ENCODE measurements around the gene TBC1D22B. TPM values are rescaled to one million over a fixed set of nuclear protein-coding genes. Genes with fewer than 3 reads are reported as not detected.

TBC1D22B gene
- total and polyA plus RNA-seq, 2 of the 13 experiments (the other 11 are each of a cell fraction or from before 2014, with no cell fraction given): 9.7 to 12.9 TPM

DNA sequence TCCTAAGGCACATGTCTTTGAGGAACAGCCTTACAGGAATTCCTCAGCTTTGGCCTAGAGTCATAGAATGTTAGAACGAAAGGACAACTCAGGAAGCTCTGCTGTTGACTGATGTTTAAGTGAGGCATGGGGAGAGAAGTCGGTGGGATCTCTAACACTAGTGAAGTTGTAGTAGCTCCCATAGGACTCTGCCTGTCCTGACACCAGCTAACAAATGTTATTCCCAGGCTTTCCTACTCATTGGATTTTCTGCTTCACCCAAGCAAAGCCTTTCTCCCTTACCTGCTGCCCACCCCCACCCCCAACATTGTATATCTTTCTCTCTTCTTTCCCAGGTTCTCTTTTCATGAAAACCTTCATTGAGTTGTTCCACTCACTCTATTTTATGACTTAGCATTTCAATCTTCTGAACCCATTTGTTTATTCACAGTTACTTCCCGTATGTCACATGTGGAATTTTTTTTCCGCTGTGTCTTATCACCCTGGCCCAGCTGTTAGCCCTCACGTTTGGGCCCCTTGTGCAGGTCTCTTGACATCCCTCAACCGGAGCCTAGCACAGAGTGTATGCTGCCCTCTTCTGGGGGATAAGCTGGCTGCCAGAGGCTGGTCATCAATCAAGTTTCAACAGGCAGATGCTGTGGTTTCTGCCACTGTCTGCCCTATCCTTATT lies 57.0 kb downstream of the TBC1D22B start (continued):
- TF ChIP-seq MEIS2 (CRISPR knock-in tag; IDR thresholded peaks at IDR 0.05) (peak; percentile 58; the same call in 1 of the 2 replicates), ARNT (IDR thresholded peaks at IDR 0.05) (no peak), STAG1 (CRISPR knock-in tag; IDR thresholded peaks at IDR 0.05) (peak; percentile 72), ZNF546 (CRISPR knock-in tag; conservative IDR thresholded peaks at IDR 0.05) (no peak), ZNF143 (CRISPR knock-in tag; IDR thresholded peaks at IDR 0.05) (no peak)

DNA sequence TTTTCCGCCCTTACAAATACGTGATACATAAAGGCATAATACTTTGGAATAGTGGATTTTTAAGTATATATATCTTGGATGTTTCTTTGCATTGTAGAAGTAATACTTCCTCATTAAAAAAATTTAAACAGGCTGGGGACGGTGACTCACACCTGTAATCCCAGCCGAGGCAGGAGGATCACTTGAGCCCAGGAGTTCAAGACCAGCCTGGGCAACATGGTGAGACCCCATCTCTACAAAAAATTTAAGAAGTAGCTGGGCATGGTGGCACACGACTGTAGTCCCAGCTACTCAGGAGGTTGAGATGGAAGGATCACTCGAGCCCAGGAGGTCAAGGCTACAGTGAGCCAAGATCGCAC lies 57.6 kb downstream of the TBC1D22B start:
- no peak for TF ChIP-seq ZNF629 (CRISPR knock-in tag; conservative IDR thresholded peaks at IDR 0.05)
- no peak for TF ChIP-seq ZNF503 (CRISPR knock-in tag; IDR thresholded peaks at IDR 0.05)
- no peak overlapping the region for H3K4me2 ChIP-seq (ENCODE audit: low read depth, low read length)
- POLR2A ChIA-PET: no interaction called here
- H4K20me1 ChIP-seq (ENCODE audit: insufficient read depth, low read length): no peaks in the 10 kb centered on the region
- WGBS (ENCODE audit: low lambda C conversion rate): 92% methylated on average over 7 of the region's 7 CpGs
- intact Hi-C loops (cut with micrococcal nuclease; ENCODE audit: unreplicated experiment) (loop anchor here (2.0 kb wide), 1 partner anchor 56 kb away; the partner anchor contains the start of gene TMEM217), in situ Hi-C loops (cut with HindIII; ENCODE audit: extremely low pct_ligation_motif_present, low pct_unique_long_range_greater_than_20kb) (no loop called here)
- no peak for ATAC-seq
- no peak overlapping the region for H2AFZ ChIP-seq (ENCODE audit: low read length)
- no peak overlapping the region for H3K4me3 ChIP-seq (replicated peaks in 1 of 3; ENCODE audit: insufficient read depth in 1 of 3, low read depth in 2 of 3, low read length in 3 of 3)
- no peaks in the 10 kb centered on the region for H3K27me3 ChIP-seq (ENCODE audit: control insufficient read depth in 1 of 2, insufficient read depth in 2 of 2, low read length in 2 of 2)
- no peaks in the 10 kb centered on the region for H3K79me2 ChIP-seq (ENCODE audit: insufficient read depth, low read length)
- H3K27ac ChIP-seq (ENCODE audit: extremely low read length, insufficient read depth, low read length): no peak overlapping the region
- H3K36me3 ChIP-seq (replicated peaks in 1 of 2; ENCODE audit: control insufficient read depth in 1 of 2, insufficient read depth in 2 of 2, low read length in 2 of 2): peaks cover 32 to 76% of the 10 kb centered on the region in 2 experiments
- no peaks in the 10 kb centered on the region for H3K4me1 ChIP-seq (ENCODE audit: insufficient read depth, low read length)
- CTCF ChIA-PET (ENCODE audit: low intra/inter-chr PET ratio, low total read pairs): interaction anchor here (1.0 to 1.6 kb wide), 2 partner anchors 11 to 296 kb away, joined by 3 to 7 read pairs; no protein-coding TSS in a partner anchor
- H3K9me3 ChIP-seq (ENCODE audit: low read length): no peaks in the 10 kb centered on the region
- H3K9ac ChIP-seq (ENCODE audit: insufficient read depth, low read depth, low read length): no peak overlapping the region
- BruUV-seq (replicated peaks): no TSS peak
- FAIRE-seq: no peak
- no peak for DNase-seq (ENCODE audit: low spot score)

Data from HepG2 (cell line).